Thyroid gland (tissue), 4 donors: ENCODE data around the gene PCDHGA1. TPM values are rescaled to one million over a fixed set of nuclear protein-coding genes. Genes with fewer than 3 reads are reported as not detected.

Experiments
- DNase-seq, 2 donors: peaks; one replicate each; pipeline ENCODE4 v3.0.0-alpha.2; 2019
- H3K27ac ChIP-seq, 3 donors: fragments of 200-600 bp; sonication (generic); 1 replicate in 2 of 3; 2 replicates in 1 of 3; pipeline ENCODE4 v1.5.1; 2016 to 2019; ENCODE audit warnings: mild to moderate bottlenecking in 1 of 3, moderate library complexity in 1 of 3
- H3K27me3 ChIP-seq: fragments of 200-600 bp; sonication (generic); one replicate; pipeline ENCODE4 v1.5.1; 2019
- H3K36me3 ChIP-seq, 2 donors: fragments of 200-600 bp; sonication (generic); one replicate each; pipeline ENCODE4 v1.5.1; 2016 to 2019
- H3K4me1 ChIP-seq, 2 donors: fragments of 200-600 bp; sonication (generic); one replicate each; pipeline ENCODE4 v1.5.1; 2017 to 2019
- H3K4me3 ChIP-seq, 3 donors: fragments of 200-600 bp; sonication (generic); replicated peaks in 1 of 3; 1 replicate in 2 of 3; 2 replicates in 1 of 3; pipeline ENCODE4 v1.5.1; 2016; ENCODE audit warnings: mild to moderate bottlenecking in 1 of 3
- H3K9me3 ChIP-seq: fragments of 200-600 bp; sonication (generic); one replicate; pipeline ENCODE4 v1.5.1; 2017
- CTCF ChIP-seq, 6 experiments: fragments of 200-600 bp in 3 of 6; fragments of 450-650 bp in 3 of 6; sonication (generic) in 3 of 6; IDR thresholded peaks; one replicate each; pipeline ENCODE4 v1.5.1; 2016 to 2019; ENCODE audit warnings: antibody characterized with exemption in 6 of 6, mild to moderate bottlenecking in 2 of 6, inconsistent platforms in 1 of 6, moderate library complexity in 1 of 6
- POLR2A ChIP-seq, 2 donors: fragments of 450-650 bp; IDR thresholded peaks; one replicate each; pipeline ENCODE4 v1.6.1; 2017; ENCODE audit warnings: antibody characterized with exemption in 2 of 2, mild to moderate bottlenecking in 2 of 2, moderate library complexity in 1 of 2
- WGBS, 2 donors: methylation state at CpG; one replicate each; pipeline ENCODE4 v1.1.5; 2017; 5-methylcytosine and 5-hydroxymethylcytosine counted together
- intact Hi-C: fragments of 100-400 bp; cut with DNase I; formaldehyde crosslinking; loops from one replicate; pipeline ENCODE4 v1.15.1; 2023
- total RNA-seq, 4 donors: library from RNA; depleted of rRNA; stranded (reverse); fragments of >200 nt; gene quantifications; one replicate each; pipeline ENCODE4 v1.2.3, GENCODE V29; 2016

PCDHGA1 gene
- total RNA-seq, 4 donors from 2014 or later: 0.40 to 1.3 (median 0.87) TPM

GRCh38 chr5:141510160-141510559, 179.8 kb downstream of the PCDHGA1 start:
- H3K27me3 ChIP-seq: no peaks in the 10 kb centered on the region
- no peaks in the 10 kb centered on the region for H3K9me3 ChIP-seq
- TF ChIP-seq CTCF (IDR thresholded peaks at IDR 0.05) (no peak), POLR2A (IDR thresholded peaks at IDR 0.05) (no peak)
- no peak for DNase-seq
- H3K4me1 ChIP-seq: peaks cover 27 to 51% of the 10 kb centered on the region in 2 donors
- no peak overlapping the region for H3K4me3 ChIP-seq
- intact Hi-C loops: no loop called here
- no peak overlapping the region for H3K27ac ChIP-seq
- WGBS, 2 donors: 92 to 94% methylated on average over 9 of the region's 9 CpGs
- H3K36me3 ChIP-seq: peaks cover 0 to 10% of the 10 kb centered on the region in 2 donors

GRCh38 chr5:141510850-141511601, 180.7 kb downstream of the PCDHGA1 start:
- no peak for DNase-seq
- H3K9me3 ChIP-seq: no peaks in the 10 kb centered on the region
- H3K36me3 ChIP-seq: peaks cover 0 to 10% of the 10 kb centered on the region in 2 donors
- H3K4me3 ChIP-seq: no peak overlapping the region
- no peak for TF ChIP-seq POLR2A (IDR thresholded peaks at IDR 0.05)
- TF ChIP-seq CTCF (IDR thresholded peaks at IDR 0.05): no peak
- no peak overlapping the region for H3K27ac ChIP-seq
- WGBS, 2 donors: 97% methylated on average over 5 to 13 of the region's 14 CpGs
- H3K4me1 ChIP-seq: peaks cover 27 to 58% of the 10 kb centered on the region in 2 donors
- intact Hi-C loops: no loop called here
- no peaks in the 10 kb centered on the region for H3K27me3 ChIP-seq

GRCh38 chr5:141511771-141512325, 181.5 kb downstream of the PCDHGA1 start:
- Histone ChIP-seq H3K27ac (peak overlapping the region in 1 of 3 donors; percentile 70), H3K4me3 (no peak overlapping the region), H3K4me1 (peaks cover 27 to 64% of the 10 kb centered on the region in 2 donors), H3K36me3 (peaks cover 8 to 12% of the 10 kb centered on the region in 2 donors), H3K27me3 (no peaks in the 10 kb centered on the region), H3K9me3 (no peaks in the 10 kb centered on the region)
- no peak for TF ChIP-seq POLR2A (IDR thresholded peaks at IDR 0.05)
- no peak for TF ChIP-seq CTCF (IDR thresholded peaks at IDR 0.05)
- 69 to 72% methylated on average over 4 of the region's 4 CpGs for WGBS, 2 donors
- intact Hi-C loops: no loop called here
- no peak for DNase-seq

- peak; percentile 86 to 92 for DNase-seq
These were observed 182.1 kb downstream of the PCDHGA1 start for GRCh38 chr5:141512390-141512910.

More at GRCh38 chr5:141512390-141512910, 182.1 kb downstream of the PCDHGA1 start:
- peak overlapping the region; percentile 28 to 91 (median 70) for H3K27ac ChIP-seq
- intact Hi-C loops: no loop called here
- 7 to 9% methylated on average over 24 to 26 of the region's 28 CpGs for WGBS, 2 donors
- H3K36me3 ChIP-seq: peaks cover 9 to 13% of the 10 kb centered on the region in 2 donors
- H3K4me3 ChIP-seq: peak overlapping the region in 2 of 3 donors; percentile 36 to 47
- peaks cover 27 to 58% of the 10 kb centered on the region in 2 donors for H3K4me1 ChIP-seq
- no peaks in the 10 kb centered on the region for H3K27me3 ChIP-seq
- TF ChIP-seq CTCF (IDR thresholded peaks at IDR 0.05): peak; percentile 65 to 94 (median 80)
- no peak for TF ChIP-seq POLR2A (IDR thresholded peaks at IDR 0.05)
- no peaks in the 10 kb centered on the region for H3K9me3 ChIP-seq
